HepG2 (cell line): ENCODE results near the gene ANAPC16. TPM values are rescaled to one million over a fixed set of nuclear protein-coding genes. Genes with fewer than 3 reads are reported as not detected.

Experiments used
- ATM ChIP-seq: fragments of 450-650 bp; IDR thresholded peaks from 2 replicates; pipeline ENCODE4 v1.7.1; 2017; ENCODE audit warnings: mild to moderate bottlenecking, borderline replicate concordance
- JUN ChIP-seq: sonication (generic); formaldehyde crosslinking; IDR thresholded peaks from 2 replicates; pipeline ENCODE4 v1.4.0; 2020; ENCODE audit warnings: mild to moderate bottlenecking, missing genetic modification reagents
- RARA ChIP-seq: IDR thresholded peaks from 2 replicates; pipeline ENCODE4 v1.6.1; 2016; ENCODE audit warnings: missing genetic modification reagents, missing compliant biosample characterization
- RFX1 ChIP-seq: fragments of 450-650 bp; IDR thresholded peaks from 2 replicates; pipeline ENCODE4 v1.6.1; 2017
- SAFB2 ChIP-seq: sonication (generic); formaldehyde crosslinking; IDR thresholded peaks from 2 replicates; pipeline ENCODE4 v1.5.1; 2020; ENCODE audit warnings: missing genetic modification reagents, low read depth, mild to moderate bottlenecking, borderline replicate concordance
- SAP130 ChIP-seq: IDR thresholded peaks from 2 replicates; pipeline ENCODE4 v1.6.1; 2016; ENCODE audit warnings: low read depth
- TEAD3 ChIP-seq: optimal IDR thresholded peaks from 2 replicates; pipeline ENCODE3; 2016; ENCODE audit warnings: borderline replicate concordance
- THAP11 ChIP-seq: IDR thresholded peaks from 2 replicates; pipeline ENCODE4 v1.6.1; 2016; ENCODE audit warnings: missing biosample characterization, missing genetic modification reagents
- ZNF616 ChIP-seq: sonication (generic); formaldehyde crosslinking; IDR thresholded peaks from 2 replicates; pipeline ENCODE4 v1.5.0; 2020; ENCODE audit warnings: low read depth, mild to moderate bottlenecking, missing genetic modification reagents
- ZNF652 ChIP-seq: IDR thresholded peaks from 2 replicates; pipeline ENCODE4 v1.6.1; 2016; ENCODE audit warnings: low read depth, borderline replicate concordance
- ZNF678 ChIP-seq: sonication (generic); formaldehyde crosslinking; IDR thresholded peaks from 2 replicates; pipeline ENCODE4 v1.4.0; 2020; ENCODE audit warnings: mild to moderate bottlenecking, missing genetic modification reagents
- ZNF761 ChIP-seq: sonication (generic); formaldehyde crosslinking; conservative IDR thresholded peaks from 2 replicates; pipeline ENCODE4 v1.4.0; 2020; ENCODE audit warnings: mild to moderate bottlenecking, missing genetic modification reagents
- polyA plus RNA-seq, 8 experiments: library from polyadenylated mRNA; depleted of rRNA in 3 of 8; stranded (reverse) in 7 of 8; unstranded in 1 of 8; fragments of >200 nt; fragmentation: Illumina TruSeq in 4 of 8; extraction: Trizol in 4 of 8; gene quantifications; 2 replicates each; pipeline versions ENCODE4 v1.2.1 to v1.2.3, GENCODE V29; 2011 to 2016; ENCODE audit warnings: low read depth in 4 of 8, missing spikeins in 1 of 8, mixed read lengths in 1 of 8; ENCODE audit not compliant: insufficient read depth in 1 of 8
- total RNA-seq, 5 experiments: library from RNA; depleted of rRNA; stranded (reverse); fragments of >200 nt; fragmentation: Illumina TruSeq; extraction: Trizol; gene quantifications; 2 replicates each; pipeline ENCODE4 v1.2.3, GENCODE V29; 2016; ENCODE audit warnings: low read depth in 1 of 5
- TF ChIP-seq, protein P1 (sequence below): sonication (generic); formaldehyde crosslinking; IDR thresholded peaks from 2 replicates; pipeline ENCODE4 v1.4.0; 2020; ENCODE audit warnings: missing genetic modification reagents
- TF ChIP-seq, protein P2 (sequence below): IDR thresholded peaks from 2 replicates; pipeline ENCODE4 v1.6.1; 2012; ENCODE audit warnings: low read depth, low read length, improper control_type of control experiment
- TF ChIP-seq, protein P3 (sequence below): sonication (generic); formaldehyde crosslinking; IDR thresholded peaks from 2 replicates; pipeline ENCODE4 v1.4.0; 2020; ENCODE audit warnings: missing genetic modification reagents

ANAPC16 gene
- total and polyA plus RNA-seq, 2 of the 13 experiments (the other 11 are each of a cell fraction or from before 2014, with no cell fraction given) = 74.8 to 89.4 TPM

DNA sequence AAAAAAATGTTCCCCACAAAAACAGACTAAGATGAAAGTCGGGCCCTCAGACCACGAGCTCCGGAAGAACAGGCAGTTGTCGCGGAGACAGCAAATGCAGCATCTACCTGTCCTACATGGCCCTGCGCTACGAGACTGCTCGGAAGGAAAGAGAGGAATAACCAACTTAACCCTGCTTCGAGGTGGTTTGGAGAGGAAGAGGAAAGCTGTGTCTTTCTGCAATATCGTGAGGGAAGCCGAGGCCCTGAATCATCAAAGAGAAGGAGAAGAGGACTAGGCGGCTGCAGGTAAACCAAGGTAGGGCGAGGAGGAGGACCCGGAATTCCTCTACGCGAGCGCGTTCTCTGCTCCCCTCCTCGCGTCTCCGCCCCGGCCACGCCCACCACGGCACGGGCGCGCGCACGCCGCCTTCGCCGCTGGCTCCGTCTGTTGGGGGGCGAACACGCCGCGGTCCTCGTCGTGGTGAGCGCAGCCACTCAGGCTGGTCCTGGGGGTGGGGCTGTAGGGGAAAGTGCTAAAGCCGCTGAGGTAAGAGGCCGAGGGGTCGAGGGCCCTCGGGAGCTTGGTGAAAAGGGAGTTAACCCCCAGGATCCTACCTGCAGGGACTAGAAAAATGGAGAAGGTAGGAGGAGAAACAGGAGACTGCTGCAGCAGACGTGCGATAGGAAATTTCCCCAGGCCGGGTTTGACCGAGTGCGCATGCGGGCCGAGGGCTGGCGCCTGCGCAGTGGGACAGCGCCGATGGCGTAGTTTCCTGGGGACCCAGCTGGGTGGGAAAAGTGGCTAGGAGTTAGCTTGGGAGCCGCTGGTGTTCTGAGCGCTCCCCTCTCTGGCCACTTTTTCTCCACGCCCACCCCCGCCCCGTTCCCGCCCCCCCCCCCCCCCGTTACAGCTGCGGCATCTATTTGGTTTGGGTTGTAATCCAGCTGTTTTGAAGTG is at the start of gene ANAPC16, which contains the start of gene ASCC1 (continued):
- no peak for TF ChIP-seq ATM
- peak; percentile 75; the same call in 1 of the 2 replicates for TF ChIP-seq SAFB2 (CRISPR knock-in tag)
- TF ChIP-seq, protein P1, sequence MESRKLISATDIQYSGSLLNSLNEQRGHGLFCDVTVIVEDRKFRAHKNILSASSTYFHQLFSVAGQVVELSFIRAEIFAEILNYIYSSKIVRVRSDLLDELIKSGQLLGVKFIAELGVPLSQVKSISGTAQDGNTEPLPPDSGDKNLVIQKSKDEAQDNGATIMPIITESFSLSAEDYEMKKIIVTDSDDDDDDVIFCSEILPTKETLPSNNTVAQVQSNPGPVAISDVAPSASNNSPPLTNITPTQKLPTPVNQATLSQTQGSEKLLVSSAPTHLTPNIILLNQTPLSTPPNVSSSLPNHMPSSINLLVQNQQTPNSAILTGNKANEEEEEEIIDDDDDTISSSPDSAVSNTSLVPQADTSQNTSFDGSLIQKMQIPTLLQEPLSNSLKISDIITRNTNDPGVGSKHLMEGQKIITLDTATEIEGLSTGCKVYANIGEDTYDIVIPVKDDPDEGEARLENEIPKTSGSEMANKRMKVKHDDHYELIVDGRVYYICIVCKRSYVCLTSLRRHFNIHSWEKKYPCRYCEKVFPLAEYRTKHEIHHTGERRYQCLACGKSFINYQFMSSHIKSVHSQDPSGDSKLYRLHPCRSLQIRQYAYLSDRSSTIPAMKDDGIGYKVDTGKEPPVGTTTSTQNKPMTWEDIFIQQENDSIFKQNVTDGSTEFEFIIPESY (CRISPR knock-in tag) = peak; percentile 54; the same call in 1 of the 2 replicates
- TF ChIP-seq ZNF652 (CRISPR knock-in tag) = peak; percentile 25; the same call in 1 of the 2 replicates
- TF ChIP-seq SAP130 (CRISPR knock-in tag) = peak; percentile 95
- TF ChIP-seq ZNF761 (CRISPR knock-in tag) = peak; percentile 81; the same call in 1 of the 2 replicates
- peak; percentile 59; the same call in 1 of the 2 replicates for TF ChIP-seq ZNF616 (CRISPR knock-in tag)
- peak; percentile 84 for TF ChIP-seq THAP11 (CRISPR knock-in tag)
- TF ChIP-seq JUN = no peak
- TF ChIP-seq RARA = peak; percentile 58
- 0 out of 2 replicates have a peak, but pooled peaks have one; percentile 63 for TF ChIP-seq ZNF678 (CRISPR knock-in tag)
- TF ChIP-seq, protein P2, sequence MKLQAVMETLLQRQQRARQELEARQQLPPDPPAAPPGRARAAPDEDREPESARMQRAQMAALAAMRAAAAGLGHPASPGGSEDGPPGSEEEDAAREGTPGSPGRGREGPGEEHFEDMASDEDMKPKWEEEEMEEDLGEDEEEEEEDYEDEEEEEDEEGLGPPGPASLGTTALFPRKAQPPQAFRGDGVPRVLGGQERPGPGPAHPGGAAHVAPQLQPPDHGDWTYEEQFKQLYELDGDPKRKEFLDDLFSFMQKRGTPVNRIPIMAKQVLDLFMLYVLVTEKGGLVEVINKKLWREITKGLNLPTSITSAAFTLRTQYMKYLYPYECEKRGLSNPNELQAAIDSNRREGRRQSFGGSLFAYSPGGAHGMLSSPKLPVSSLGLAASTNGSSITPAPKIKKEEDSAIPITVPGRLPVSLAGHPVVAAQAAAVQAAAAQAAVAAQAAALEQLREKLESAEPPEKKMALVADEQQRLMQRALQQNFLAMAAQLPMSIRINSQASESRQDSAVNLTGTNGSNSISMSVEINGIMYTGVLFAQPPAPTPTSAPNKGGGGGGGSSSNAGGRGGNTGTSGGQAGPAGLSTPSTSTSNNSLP = peak; percentile 27; the same call in 1 of the 2 replicates
- TF ChIP-seq, protein P3, sequence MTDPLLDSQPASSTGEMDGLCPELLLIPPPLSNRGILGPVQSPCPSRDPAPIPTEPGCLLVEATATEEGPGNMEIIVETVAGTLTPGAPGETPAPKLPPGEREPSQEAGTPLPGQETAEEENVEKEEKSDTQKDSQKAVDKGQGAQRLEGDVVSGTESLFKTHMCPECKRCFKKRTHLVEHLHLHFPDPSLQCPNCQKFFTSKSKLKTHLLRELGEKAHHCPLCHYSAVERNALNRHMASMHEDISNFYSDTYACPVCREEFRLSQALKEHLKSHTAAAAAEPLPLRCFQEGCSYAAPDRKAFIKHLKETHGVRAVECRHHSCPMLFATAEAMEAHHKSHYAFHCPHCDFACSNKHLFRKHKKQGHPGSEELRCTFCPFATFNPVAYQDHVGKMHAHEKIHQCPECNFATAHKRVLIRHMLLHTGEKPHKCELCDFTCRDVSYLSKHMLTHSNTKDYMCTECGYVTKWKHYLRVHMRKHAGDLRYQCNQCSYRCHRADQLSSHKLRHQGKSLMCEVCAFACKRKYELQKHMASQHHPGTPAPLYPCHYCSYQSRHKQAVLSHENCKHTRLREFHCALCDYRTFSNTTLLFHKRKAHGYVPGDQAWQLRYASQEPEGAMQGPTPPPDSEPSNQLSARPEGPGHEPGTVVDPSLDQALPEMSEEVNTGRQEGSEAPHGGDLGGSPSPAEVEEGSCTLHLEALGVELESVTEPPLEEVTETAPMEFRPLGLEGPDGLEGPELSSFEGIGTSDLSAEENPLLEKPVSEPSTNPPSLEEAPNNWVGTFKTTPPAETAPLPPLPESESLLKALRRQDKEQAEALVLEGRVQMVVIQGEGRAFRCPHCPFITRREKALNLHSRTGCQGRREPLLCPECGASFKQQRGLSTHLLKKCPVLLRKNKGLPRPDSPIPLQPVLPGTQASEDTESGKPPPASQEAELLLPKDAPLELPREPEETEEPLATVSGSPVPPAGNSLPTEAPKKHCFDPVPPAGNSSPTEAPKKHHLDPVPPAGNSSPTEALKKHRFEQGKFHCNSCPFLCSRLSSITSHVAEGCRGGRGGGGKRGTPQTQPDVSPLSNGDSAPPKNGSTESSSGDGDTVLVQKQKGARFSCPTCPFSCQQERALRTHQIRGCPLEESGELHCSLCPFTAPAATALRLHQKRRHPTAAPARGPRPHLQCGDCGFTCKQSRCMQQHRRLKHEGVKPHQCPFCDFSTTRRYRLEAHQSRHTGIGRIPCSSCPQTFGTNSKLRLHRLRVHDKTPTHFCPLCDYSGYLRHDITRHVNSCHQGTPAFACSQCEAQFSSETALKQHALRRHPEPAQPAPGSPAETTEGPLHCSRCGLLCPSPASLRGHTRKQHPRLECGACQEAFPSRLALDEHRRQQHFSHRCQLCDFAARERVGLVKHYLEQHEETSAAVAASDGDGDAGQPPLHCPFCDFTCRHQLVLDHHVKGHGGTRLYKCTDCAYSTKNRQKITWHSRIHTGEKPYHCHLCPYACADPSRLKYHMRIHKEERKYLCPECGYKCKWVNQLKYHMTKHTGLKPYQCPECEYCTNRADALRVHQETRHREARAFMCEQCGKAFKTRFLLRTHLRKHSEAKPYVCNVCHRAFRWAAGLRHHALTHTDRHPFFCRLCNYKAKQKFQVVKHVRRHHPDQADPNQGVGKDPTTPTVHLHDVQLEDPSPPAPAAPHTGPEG = peak; percentile 93
- no peak for TF ChIP-seq RFX1
- peak; percentile 72 for TF ChIP-seq TEAD3 (CRISPR knock-in tag)
